Measurements from ENCODE around the gene C16orf92.

C16orf92 gene, protein sequence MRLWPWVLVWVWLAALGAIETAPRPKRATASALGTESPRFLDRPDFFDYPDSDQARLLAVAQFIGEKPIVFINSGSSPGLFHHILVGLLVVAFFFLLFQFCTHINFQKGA

DNA sequence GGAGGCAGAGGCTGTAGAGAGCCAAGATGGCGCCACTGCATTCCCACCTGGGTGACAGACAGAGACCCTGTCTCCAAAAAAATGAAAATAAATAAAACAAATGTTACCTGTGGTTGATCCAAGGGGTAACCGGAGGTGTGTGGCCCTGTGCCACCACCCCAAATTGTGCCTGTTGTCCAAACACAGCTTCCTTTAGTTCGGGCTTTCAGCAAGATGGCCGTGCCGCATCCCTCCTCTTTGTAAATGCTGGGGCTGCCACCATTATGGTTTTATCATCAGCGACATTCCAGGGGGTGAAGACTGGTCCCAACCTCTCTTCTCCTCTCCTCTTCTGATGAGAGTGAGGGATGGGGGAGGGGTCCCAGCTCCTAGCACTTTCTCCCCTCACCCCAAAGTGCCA is at the start of gene C16orf92:
Gene C16orf92, plus strand, starts transcription at position 312 of the 400 bp plus-strand sequence. CDS start 143 bp downstream, outside the sequence.
- no peak for DNase-seq (ENCODE audit: low read depth, low spot score)

DNA sequence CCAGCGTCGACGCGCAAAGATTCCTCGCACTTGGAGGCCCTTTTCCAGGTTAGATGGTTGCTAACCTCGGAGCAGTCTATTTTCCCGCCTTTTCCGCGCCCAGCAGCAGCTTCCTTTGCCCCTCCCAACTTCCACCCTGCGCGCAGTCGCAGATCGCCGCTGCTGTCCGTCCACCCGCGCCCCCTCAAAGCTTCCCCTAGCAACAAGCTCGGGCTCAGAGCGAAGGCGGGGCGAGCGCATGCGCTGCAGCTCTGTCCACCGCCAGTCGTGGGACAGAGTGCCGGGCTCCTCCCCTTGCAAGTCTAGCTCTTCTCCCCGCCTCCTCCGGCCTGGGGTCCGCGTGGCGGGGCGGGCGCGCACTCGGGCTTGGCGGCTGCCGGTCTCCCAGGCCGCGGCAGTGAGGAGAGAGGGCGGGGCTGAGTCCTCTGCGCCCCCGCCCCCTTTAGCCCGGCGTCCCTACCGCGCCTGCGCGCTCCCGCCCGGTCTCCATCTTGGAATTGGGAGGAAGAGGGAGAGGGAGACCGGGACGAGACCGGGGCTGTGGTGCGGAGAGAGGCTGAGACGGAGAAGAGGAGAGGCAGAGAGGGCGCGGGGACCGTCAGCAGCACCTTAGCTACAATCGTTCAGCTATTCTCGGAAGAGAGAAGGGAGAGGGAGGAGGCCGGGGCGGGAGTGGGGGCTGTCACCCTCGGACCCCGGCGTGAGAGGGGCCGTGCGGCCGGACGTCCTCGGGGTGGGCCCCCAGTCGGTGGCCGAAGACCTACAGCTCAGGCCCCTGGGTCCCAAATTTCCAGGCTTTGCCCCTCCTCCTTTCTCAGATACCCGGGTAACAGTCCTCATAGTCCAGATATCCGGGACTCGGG is 49.4 kb upstream of the C16orf92 start, which contains the start of gene TAOK2:
Gene TAOK2, plus strand, starts transcription at position 485 of the 863 bp plus-strand sequence. CDS start 3,905 bp downstream, outside the sequence.
- DNase-seq (ENCODE audit: low read depth, low spot score): peak; percentile 100

DNA sequence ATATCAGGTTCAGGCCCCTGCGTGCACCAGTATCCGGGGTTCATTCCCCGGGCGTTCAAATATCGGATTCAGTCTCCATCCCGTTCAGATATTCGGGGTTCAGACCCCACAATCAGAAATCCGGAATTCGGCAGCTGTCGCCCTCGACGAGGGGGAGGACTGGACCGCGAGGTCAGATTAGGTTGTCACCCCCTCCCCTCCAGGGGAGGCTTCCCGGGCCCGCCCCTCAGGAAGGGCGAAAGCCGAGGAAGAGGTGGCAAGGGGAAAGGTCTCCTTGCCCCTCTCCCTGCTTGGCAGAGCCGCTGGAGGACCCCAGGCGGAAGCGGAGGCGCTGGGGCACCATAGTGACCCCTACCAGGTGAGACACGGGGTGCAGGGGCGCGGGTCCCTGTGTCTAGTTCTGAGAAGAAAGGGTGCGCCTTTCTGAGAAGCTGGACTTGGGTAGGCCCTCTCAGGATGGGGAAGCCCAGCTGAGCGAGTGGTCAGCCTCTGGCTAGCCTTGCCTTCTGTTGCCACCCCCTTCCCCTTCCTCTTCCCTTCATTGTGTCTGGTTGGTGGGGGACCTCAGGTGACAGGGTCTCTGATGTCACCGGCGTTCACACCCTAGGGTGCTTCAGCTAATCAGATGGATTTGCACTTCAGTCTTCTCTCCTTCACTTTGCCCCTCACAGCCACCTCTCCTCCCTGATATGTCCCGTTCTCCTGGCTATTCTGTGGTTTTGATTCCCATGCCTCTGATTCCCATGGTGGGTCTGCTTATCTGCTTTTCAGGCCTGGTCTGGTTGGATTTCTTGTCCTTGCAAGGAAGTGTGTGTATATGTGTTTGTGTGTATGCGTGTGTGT is 48.5 kb upstream of the C16orf92 start:
- peak; percentile 27 for DNase-seq (ENCODE audit: low read depth, low spot score)

DNA sequence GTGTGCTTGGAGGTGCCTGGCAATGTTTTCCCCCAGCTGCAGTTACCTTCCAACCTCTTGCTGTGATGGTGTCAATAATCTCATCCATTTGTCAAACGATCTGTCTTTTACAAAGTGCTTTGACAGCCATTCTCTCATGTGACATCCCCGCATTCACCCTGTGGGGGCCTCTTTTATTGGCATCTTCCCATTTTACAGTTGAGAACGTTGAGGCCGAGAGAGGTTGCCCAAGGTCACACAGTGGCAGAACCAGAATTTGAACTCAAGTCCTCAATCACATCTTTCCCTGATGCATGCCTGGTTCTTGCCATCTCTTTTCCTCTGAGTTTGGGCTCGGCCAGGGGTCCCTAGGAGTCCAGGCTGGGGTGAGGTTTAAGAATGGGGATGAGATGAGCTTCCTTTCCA is 47.9 kb upstream of the C16orf92 start:
- DNase-seq (ENCODE audit: low read depth, low spot score): no peak

DNA sequence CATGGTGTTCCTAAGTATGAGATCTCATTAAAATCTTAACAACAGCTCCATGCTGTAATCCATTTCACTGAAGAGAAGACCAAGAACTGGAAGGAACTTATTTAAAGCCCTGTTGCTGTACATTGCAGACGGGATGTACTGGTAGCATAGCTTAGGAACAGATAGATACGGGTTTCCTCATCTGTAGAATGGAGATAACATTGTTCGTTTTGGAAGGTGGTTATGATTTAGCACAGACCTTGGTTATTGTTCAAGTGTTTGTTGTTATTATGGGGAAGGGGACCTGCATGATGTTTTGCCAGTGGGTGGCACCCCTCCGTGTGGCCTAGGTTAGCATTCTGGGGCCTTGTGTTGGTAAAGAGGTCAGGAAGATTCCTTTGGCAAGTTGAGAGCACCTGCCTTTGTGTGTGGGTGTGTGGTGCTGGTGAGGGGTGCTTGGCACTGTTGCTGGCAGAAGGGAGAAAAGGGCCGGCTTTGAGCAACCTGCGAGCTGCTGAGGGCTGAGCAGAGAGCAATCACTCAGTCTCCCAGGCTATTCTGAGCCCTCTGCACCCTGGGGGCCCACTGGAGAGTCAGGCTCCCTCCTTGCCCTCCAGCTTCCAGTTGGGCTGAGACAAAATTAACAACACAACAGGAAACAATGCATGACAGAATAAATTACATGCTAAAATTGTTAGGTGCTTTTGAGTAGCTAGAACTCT is 47.0 kb upstream of the C16orf92 start:
- no peak for DNase-seq (ENCODE audit: low read depth, low spot score)

DNA sequence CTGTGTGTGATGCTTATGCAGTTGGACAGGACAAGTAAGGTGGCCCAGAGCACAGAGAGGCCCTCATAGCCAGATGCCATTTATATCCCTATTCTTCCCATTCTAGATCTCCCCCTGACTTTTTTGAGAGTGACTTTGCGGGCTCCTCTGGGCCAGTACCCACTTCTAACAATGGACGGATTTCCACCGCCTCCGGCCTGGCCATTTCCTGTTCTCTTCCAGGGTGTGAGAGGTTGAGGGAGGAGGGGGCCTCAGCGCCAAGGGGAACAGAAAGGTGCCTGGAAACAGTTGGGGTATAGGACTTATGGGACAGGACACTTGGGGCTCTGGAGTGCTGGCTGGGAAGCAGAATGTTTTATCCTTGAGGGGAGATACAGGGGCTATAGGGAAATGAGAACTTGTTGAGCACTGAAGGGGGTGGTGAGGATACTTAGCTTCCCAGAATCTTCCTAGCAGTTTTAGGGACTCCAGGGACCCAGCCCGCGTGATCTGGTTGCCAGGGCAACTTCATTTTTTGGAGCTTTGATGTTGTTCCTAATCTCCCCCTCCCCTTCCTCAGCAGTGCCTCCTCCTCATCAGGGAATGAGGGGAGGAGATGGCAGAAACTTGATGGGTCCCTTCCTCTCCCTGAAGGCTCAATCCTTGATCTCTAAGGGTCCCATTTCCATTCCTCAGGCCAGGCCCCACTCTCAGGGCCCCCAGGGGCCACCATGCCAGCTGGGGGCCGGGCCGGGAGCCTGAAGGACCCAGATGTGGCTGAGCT is 45.8 kb upstream of the C16orf92 start:
- DNase-seq (ENCODE audit: low read depth, low spot score): no peak

DNA sequence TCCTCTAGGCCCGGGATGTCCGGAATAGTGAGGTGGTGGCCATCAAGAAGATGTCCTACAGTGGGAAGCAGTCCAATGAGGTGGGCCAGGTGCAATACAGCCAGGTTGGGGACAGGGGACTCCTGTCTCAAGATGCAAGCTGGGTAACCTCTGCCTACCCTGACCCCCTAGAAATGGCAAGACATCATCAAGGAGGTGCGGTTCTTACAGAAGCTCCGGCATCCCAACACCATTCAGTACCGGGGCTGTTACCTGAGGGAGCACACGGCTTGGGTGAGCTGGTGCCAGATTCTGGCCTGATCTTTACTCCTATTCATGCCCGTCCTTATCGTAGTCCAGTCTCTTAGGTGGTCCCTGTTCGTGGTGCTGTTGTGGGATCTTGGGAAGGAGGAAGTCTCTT is 44.9 kb upstream of the C16orf92 start:
- DNase-seq (ENCODE audit: low read depth, low spot score): no peak

DNA sequence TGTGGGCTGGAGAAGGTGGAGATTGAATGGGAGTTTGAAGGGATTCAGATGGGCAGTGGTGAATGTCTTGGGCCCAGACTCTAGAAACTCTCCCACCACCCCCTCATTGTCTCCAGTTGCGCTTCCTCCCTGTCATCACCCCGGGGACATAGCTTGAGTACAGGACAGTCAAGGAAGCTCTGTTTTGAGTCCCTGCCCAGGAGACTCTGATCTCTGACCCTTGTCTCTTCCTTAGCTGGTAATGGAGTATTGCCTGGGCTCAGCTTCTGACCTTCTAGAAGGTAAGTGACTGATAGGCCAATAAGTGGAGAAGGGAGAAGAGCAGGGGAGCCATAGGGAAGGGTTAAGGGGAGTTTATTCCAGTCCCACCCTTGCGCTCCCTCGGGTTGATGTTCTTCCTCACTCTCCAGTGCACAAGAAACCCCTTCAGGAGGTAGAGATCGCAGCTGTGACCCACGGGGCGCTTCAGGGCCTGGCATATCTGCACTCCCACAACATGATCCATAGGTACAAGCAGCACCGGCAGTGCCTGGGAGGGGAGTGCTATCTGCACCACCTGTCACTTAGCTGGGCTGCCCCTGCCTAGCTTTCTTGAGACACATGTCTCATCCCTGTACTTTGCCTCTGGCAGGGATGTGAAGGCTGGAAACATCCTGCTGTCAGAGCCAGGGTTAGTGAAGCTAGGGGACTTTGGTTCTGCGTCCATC is 44.3 kb upstream of the C16orf92 start:
- DNase-seq (ENCODE audit: low read depth, low spot score): no peak

DNA sequence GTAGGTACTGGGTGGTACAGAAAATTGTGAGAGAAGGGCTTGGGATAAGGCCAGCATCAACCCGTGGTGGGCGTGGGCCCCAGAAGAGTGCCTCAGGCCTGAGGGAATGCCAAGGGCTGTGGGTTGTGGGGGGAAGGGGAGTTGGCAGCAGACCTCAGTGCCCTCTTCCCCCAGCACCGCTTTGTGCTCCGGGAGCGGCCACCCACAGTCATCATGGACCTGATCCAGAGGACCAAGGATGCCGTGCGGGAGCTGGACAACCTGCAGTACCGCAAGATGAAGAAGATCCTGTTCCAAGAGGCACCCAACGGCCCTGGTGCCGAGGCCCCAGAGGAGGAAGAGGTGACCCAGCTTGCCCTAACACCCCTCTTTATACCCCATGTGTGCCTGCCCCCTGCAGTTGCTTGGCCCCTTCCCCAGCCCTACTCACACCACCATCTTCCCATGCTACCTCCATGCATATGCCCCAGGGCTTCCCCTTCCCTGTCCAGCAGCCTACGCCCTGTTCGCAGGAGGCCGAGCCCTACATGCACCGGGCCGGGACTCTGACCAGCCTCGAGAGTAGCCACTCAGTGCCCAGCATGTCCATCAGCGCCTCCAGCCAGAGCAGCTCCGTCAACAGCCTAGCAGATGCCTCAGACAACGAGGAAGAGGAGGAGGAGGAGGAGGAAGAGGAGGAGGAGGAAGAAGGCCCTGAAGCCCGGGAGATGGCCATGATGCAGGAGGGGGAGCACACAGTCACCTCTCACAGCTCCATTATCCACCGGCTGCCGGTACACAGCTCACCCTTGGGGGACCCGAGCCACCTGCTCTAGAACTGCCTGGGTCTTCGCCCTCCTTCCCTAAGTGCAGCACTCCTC is 40.2 kb upstream of the C16orf92 start:
- no peak for DNase-seq (ENCODE audit: low read depth, low spot score)

DNA sequence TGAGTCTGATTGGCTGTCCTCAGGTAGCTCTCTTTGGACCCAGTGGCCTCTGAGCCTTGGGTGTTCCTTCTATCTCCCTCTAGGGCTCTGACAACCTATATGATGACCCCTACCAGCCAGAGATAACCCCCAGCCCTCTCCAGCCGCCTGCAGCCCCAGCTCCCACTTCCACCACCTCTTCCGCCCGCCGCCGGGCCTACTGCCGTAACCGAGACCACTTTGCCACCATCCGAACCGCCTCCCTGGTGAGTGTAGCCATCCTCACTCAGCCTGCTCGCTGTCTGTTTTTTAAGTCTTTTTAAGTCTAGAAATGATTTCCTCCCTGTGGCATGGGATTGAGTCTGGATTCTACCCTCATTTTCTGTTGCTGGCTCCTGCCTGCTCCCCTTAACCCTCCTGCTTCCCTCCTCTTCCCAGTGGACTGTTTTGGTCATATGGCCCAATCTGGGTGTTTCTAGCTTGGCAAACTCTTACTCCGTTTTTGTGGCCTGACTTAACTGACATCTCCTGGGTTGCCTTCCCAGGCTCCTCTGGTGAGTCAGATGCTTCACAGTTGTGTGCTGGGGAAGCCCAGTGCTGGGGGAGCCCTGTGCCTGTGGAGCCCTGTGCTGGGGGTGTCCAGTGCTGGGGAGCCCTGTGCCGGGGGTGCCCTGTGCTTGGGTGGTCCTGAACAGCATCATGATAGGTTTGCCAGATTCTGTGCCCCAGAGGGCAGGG is 39.4 kb upstream of the C16orf92 start:
- DNase-seq (ENCODE audit: low read depth, low spot score): peak; percentile 34

DNA sequence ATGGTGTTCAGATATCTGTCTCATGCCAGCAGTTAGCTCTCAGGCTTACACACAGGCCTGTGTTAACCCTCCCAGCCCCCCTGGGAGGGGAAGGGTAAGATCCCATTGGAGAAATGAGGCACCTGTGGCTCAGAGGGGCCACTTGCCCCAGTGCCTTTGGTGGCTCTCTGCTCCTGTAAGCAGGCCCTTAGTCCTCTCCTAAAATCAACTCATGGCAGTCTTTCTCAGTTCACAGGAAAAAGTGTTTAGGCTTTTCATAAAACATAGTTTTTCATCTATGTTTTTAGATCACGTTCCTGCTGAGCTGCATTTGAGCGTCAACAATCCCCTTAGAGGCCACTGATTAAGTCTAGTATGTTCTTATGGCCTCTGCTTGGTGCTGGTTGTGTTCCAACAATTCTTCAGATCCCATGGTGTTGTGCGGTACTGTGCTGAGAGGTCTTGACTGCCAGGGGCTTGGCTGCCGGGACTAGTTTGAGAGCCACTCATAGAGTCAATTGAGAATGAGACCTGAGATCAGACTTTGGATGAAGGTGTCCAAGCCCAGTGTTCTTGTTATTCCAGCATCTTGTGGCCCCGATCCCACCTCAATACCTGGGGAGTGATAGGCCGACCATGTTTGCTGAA is 38.7 kb upstream of the C16orf92 start:
- no peak for DNase-seq (ENCODE audit: low read depth, low spot score)

DNA sequence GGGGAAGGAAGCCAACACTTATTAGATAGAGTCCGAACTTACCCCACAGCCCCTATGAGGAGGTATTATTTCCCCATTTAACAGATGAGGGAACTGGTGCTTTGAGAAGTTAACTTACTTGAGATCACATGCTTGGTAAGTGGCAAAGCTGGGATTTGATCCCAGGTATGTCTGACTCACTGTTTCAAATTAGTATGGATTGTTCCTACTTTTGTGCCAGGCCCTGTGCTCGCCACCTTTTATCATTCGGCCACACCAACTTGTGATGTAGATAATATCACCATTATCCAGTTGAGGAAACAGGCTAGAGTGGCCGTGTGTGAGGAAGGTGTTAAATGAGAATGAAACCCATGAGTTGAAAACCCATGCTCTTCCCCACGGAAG is 38.2 kb upstream of the C16orf92 start:
- no peak for DNase-seq (ENCODE audit: low read depth, low spot score)

DNA sequence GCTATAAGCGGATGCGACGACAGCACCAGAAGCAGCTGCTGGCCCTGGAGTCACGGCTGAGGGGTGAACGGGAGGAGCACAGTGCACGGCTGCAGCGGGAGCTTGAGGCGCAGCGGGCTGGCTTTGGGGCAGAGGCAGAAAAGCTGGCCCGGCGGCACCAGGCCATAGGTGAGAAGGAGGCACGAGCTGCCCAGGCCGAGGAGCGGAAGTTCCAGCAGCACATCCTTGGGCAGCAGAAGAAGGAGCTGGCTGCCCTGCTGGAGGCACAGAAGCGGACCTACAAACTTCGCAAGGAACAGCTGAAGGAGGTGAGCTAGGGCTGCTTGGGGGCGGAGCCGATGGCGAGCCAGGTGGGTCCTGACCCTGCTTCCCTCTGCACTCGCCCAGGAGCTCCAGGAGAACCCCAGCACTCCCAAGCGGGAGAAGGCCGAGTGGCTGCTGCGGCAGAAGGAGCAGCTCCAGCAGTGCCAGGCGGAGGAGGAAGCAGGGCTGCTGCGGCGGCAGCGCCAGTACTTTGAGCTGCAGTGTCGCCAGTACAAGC is 37.7 kb upstream of the C16orf92 start:
- DNase-seq (ENCODE audit: low read depth, low spot score): no peak

DNA sequence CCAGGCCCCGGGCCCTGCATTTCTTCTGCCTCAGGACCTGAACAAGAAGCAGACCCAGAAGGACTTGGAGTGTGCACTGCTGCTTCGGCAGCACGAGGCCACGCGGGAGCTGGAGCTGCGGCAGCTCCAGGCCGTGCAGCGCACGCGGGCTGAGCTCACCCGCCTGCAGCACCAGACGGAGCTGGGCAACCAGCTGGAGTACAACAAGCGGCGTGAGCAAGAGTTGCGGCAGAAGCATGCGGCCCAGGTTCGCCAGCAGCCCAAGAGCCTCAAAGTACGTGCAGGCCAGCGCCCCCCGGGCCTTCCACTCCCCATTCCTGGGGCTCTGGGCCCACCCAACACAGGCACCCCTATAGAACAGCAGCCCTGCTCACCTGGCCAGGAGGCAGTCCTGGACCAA is 36.8 kb upstream of the C16orf92 start:
- DNase-seq (ENCODE audit: low read depth, low spot score): no peak

DNA sequence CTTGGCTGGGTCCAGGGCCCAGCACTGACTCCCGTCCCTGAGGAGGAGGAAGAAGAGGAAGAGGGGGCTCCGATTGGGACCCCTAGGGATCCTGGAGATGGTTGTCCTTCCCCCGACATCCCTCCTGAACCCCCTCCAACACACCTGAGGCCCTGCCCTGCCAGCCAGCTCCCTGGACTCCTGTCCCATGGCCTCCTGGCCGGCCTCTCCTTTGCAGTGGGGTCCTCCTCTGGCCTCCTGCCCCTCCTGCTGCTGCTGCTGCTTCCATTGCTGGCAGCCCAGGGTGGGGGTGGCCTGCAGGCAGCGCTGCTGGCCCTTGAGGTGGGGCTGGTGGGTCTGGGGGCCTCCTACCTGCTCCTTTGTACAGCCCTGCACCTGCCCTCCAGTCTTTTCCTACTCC is 36.1 kb upstream of the C16orf92 start:
- DNase-seq (ENCODE audit: low read depth, low spot score): no peak

DNA sequence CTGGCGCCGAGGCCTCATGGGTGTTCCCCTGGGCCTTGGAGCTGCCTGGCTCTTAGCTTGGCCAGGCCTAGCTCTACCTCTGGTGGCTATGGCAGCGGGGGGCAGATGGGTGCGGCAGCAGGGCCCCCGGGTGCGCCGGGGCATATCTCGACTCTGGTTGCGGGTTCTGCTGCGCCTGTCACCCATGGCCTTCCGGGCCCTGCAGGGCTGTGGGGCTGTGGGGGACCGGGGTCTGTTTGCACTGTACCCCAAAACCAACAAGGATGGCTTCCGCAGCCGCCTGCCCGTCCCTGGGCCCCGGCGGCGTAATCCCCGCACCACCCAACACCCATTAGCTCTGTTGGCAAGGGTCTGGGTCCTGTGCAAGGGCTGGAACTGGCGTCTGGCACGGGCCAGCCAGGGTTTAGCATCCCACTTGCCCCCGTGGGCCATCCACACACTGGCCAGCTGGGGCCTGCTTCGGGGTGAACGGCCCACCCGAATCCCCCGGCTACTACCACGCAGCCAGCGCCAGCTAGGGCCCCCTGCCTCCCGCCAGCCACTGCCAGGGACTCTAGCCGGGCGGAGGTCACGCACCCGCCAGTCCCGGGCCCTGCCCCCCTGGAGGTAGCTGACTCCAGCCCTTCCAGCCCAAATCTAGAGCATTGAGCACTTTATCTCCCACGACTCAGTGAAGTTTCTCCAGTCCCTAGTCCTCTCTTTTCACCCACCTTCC is 35.5 kb upstream of the C16orf92 start:
- DNase-seq (ENCODE audit: low read depth, low spot score): no peak

DNA sequence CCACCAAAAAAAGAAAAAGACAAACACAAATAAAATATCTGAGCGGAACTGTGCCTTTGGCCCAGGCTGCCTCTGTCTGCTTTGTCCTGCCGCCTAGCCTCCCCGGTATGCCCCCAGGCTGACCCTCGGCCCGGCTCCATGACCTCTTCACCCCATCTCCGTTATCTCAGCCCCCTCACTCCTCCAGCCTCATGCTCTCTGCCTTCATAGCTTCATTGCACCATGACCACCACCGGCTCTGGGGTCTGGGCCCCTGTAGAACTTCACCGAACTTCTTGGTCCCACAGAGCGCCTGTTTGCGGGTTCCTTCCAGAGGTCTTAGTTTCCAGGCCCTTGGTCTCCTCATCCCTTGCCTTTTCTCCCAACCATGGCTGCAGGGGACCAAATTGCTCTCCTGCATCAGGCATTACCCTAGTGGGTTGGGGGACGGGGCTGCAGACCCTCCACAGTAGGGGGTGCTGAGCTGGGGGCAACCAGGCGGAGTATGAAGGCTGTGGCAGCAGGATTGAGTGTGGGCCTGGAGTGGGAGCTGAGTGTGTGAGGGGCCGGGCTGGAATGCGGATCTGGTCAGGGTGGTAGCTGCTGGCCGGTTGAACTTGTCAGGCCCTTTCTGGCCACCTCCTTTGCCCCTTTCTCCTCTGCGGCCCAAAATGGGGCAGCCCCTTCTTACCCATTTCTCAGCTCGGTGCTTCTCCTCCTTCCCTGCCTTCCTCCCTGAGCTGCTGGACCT is 34.5 kb upstream of the C16orf92 start:
- DNase-seq (ENCODE audit: low read depth, low spot score): no peak

Measured in astrocyte of the hippocampus (primary cell).